Activated naive CD4-positive, alpha-beta T cell treated with Interleukin-2 at 50 U/mL for 16 hours (primary cell): ENCODE results near the gene SMAD3.

ENCODE experiments used
- DNase-seq: peaks from one replicate; pipeline ENCODE4 v3.0.0-alpha.2; 2020

The SMAD3 gene

GRCh38 chr15:67036775-67037555 is 28.4 kb upstream of the SMAD3 start:
- DNase-seq, result no peak

GRCh38 chr15:67037694-67038093 is 27.7 kb upstream of the SMAD3 start:
- no peak for DNase-seq

- no peak for DNase-seq
Observed at GRCh38 chr15:67038736-67039135, 26.7 kb upstream of the SMAD3 start.

DNA sequence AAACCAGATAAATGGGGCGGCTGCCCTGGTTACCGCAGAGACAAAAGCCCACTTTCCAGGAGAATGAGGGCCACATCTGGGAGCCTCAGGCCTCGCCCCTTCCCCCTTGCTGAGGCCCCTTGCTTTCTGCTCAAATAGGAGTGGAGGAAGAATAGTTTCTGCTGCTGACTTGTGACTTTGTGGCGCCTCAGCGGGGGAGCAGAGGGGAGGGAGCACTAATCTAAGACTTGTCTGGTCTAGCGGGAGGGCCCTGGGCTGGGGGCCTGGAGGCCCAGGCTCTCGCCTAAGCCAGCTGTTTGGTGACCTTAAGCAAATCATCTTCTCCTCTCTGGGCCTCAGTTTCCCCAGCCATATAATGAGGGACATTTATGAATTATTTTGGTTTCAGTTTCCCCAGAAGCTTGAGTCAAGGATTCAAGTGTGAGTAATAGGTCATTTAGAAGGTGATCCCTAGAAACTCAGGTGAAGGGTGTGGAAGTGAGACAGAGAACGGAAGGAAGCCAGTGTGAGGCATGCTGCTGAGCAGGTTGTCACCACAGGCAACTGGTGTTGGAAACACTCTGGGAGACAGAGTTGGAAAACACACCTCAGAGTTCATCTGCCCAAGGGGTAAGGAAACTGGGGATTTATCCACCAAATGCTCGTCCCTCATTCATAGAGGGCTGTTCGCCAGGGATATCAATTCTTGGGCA is 25.9 kb upstream of the SMAD3 start:
- DNase-seq, result no peak

GRCh38 chr15:67040277-67040676 is 25.1 kb upstream of the SMAD3 start:
- DNase-seq, result no peak

GRCh38 chr15:67042551-67043142 is 22.8 kb upstream of the SMAD3 start:
- DNase-seq, result no peak

DNA sequence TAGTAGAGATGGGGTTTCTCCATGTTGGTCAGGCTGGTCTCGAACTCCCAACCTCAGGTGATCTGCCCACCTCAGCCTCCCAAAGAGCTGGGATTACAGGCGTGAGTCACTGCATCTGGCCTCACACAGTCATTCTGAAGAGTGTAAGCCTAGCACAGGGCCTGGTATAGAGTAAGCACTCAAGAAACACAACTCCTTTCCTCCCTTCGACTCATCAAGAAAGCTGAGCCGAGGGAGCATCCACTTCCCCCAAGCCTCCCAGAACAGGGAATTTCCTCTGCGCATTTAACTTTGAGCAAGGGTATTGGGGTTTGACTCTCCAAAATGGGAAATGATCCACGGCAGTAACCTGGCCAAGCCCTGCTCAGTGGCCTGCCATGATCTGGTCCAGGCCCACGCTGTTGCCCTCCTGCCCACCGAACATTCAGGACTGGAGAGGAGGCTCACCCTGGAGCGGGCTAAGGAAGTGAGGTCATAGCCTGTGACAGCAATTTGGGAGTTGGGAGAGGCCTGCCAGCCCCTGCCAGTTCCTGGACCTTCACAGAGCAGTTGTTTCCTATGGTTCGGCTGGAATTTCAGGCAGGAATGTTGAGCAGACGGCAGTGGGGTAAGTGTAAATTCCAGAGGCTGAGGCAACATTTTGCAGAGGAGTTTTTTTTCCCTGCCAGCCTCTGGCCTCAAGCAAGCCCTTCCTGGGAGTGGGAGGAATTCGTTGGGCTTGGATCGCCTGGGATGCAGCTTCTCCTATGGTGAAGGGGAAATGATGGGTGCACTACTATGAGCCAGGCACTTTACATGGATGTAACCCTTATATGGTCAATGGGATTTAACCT is 21.2 kb upstream of the SMAD3 start:
- DNase-seq, result no peak

- DNase-seq, result no peak
Observed at GRCh38 chr15:67047149-67047661, 18.2 kb upstream of the SMAD3 start.

- DNase-seq, result no peak
Observed at GRCh38 chr15:67048281-67049279, 16.8 kb upstream of the SMAD3 start.

- no peak for DNase-seq
Observed at GRCh38 chr15:67049351-67050044, 15.9 kb upstream of the SMAD3 start.

- DNase-seq, result no peak
Observed at GRCh38 chr15:67050062-67050461, 15.3 kb upstream of the SMAD3 start.

- no peak for DNase-seq
Observed at GRCh38 chr15:67050522-67051087, 14.8 kb upstream of the SMAD3 start.

- DNase-seq, result no peak
Observed at GRCh38 chr15:67051088-67052045, 14.0 kb upstream of the SMAD3 start.

GRCh38 chr15:67054676-67055075 is 10.7 kb upstream of the SMAD3 start:
- no peak for DNase-seq

DNA sequence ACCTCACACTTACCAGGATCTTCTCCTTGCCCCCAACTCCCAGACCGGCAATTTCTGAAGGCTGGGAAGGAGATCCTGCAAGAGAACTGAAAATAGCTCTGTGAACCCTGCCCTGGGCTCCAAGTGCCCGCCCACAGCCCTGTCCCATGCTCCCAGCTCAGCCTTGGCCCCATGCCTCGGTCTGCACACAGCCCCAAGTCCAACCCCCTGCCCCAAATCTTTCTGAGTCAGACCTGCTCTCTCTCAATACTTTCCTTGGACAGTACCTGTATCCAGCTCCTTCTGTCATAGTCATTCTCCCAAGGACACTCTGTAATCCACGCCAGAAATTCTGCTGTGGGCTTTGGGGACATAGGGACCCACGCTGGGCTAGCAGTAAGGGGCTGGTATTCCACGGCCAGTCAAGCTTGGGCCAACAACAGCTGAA is 6.3 kb upstream of the SMAD3 start:
- DNase-seq, result no peak

GRCh38 chr15:67061811-67062368 is 3.5 kb upstream of the SMAD3 start:
- DNase-seq, result no peak

DNA sequence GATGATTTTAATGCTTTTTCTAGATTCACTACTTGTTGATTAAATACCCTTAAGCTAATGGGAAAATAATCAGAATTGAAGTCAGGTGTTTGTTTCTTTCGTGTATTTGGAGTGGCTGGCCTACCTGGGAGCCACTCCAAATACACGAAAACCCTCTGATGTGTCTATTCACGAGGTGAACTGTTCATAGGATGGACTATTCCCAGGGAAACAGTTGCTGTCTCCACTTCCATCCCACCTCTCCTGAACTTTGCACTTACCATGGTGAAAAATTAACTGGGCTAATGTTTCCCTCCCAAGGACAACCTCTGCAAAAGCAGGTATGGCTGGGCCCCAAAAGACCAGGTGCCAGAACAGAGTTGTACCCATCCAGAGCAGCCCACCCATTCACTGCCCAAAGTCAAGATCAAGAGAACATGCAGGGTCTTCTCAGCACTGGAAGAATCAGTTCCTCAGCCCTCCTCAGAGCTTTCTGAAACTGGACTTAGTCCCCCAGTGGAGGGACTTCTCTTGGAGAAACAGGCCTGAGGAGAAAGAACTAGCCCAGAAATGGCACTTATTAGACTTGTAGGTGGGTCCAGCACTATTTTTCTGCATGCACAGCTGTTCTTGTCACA is 2.9 kb upstream of the SMAD3 start:
- no peak for DNase-seq
